Left ventricle myocardium inferior (tissue), 1 donor: ENCODE data around the gene POLA2. TPM values are rescaled to one million over a fixed set of nuclear protein-coding genes. Genes with fewer than 3 reads are reported as not detected.
"Not testable (repeated sequence)": the region's sequence is repeated elsewhere in the genome, so short reads cannot be mapped to it uniquely, and the experiment has no call there.

ENCODE experiments used
- DNase-seq: peaks from one replicate; pipeline ENCODE4 v3.0.0-alpha.2; 2020
- H3K27ac ChIP-seq: fragments of 200-600 bp; replicated peaks from 2 replicates; pipeline ENCODE4 v1.8.0; 2021
- H3K27me3 ChIP-seq: fragments of 200-600 bp; 2 replicates; pipeline ENCODE4 v1.8.0; 2021; ENCODE audit warnings: low read depth
- H3K36me3 ChIP-seq: fragments of 200-600 bp; 2 replicates; pipeline ENCODE4 v1.8.0; 2021
- H3K4me1 ChIP-seq: fragments of 200-600 bp; 2 replicates; pipeline ENCODE4 v1.8.0; 2021
- H3K4me3 ChIP-seq: fragments of 200-600 bp; 2 replicates; pipeline ENCODE4 v1.8.0; 2021; ENCODE audit warnings: mild to moderate bottlenecking, moderate library complexity
- H3K9me3 ChIP-seq: fragments of 200-600 bp; replicated peaks from 2 replicates; pipeline ENCODE4 v1.8.0; 2021
- CTCF ChIP-seq: fragments of 200-600 bp; IDR thresholded peaks from 2 replicates; pipeline ENCODE4 v1.8.0; 2021; ENCODE audit warnings: antibody characterized with exemption, mild to moderate bottlenecking, borderline replicate concordance
- intact Hi-C: fragments of 100-400 bp; cut with micrococcal nuclease; formaldehyde crosslinking; loops from one replicate; pipeline ENCODE4 v1.11.0; 2022
- total RNA-seq: library from RNA; stranded (reverse); fragmentation: NEBNext Ultra II Directional; extraction: Animal tissue kit (Norgen Biotek cat#: 25700); gene quantifications from one replicate; pipeline ENCODE4 v1.2.1, GENCODE V29; 2021
- donor health status: DM: no; HTN: yes; CAD: no; lungs with severe emphysema.

The POLA2 gene
- total RNA-seq, 1 donor from 2014 or later = 3.8 TPM

GRCh38 chr11:65325435-65325834 is 63.7 kb downstream of the POLA2 start:
- no peak for DNase-seq
- Histone ChIP-seq H3K9me3 (no peaks in the 10 kb centered on the region), H3K4me1 (peaks cover 35% of the 10 kb centered on the region), H3K36me3 (peaks cover 21% of the 10 kb centered on the region), H3K27me3 (no peaks in the 10 kb centered on the region), H3K4me3 (no peak overlapping the region), H3K27ac (no peak overlapping the region)
- intact Hi-C loops = loop anchor here (5.0 kb wide), 1 partner anchor 48 kb away; no protein-coding TSS in a partner anchor
- no peak for TF ChIP-seq CTCF

- intact Hi-C loops = loop anchor here (5.0 kb wide), 1 partner anchor 50 kb away; no protein-coding TSS in a partner anchor
- no peaks in the 10 kb centered on the region for H3K27me3 ChIP-seq
- peaks cover 7% of the 10 kb centered on the region for H3K36me3 ChIP-seq
- H3K9me3 ChIP-seq = no peaks in the 10 kb centered on the region
- no peak overlapping the region for H3K4me3 ChIP-seq
- H3K27ac ChIP-seq = no peak overlapping the region
- DNase-seq = no peak
- no peak for TF ChIP-seq CTCF
- H3K4me1 ChIP-seq = peaks cover 19% of the 10 kb centered on the region
These were observed 65.3 kb downstream of the POLA2 start for GRCh38 chr11:65327021-65327420.

GRCh38 chr11:65329478-65329877 is 67.7 kb downstream of the POLA2 start:
- intact Hi-C loops = loop anchor here (5.0 kb wide), 1 partner anchor 52 kb away; no protein-coding TSS in a partner anchor
- Histone ChIP-seq H3K36me3 (no peaks in the 10 kb centered on the region), H3K9me3 (no peaks in the 10 kb centered on the region), H3K4me3 (no peak overlapping the region), H3K27me3 (no peaks in the 10 kb centered on the region), H3K4me1 (peaks cover 23% of the 10 kb centered on the region), H3K27ac (peak overlapping the region; percentile 1)
- TF ChIP-seq CTCF = no peak
- no peak for DNase-seq

- peak; percentile 72 for DNase-seq
- H3K27me3 ChIP-seq = no peaks in the 10 kb centered on the region
- intact Hi-C loops = loop anchor here (5.0 kb wide), 1 partner anchor 53 kb away; no protein-coding TSS in a partner anchor
- TF ChIP-seq CTCF = peak; percentile 84
- H3K9me3 ChIP-seq = no peaks in the 10 kb centered on the region
- no peak overlapping the region for H3K4me3 ChIP-seq
- peak overlapping the region; percentile 1 for H3K27ac ChIP-seq
- no peaks in the 10 kb centered on the region for H3K36me3 ChIP-seq
- H3K4me1 ChIP-seq = peaks cover 28% of the 10 kb centered on the region
These were observed 68.2 kb downstream of the POLA2 start for GRCh38 chr11:65329944-65330403.

GRCh38 chr11:65330544-65330943 is 68.8 kb downstream of the POLA2 start:
- Histone ChIP-seq H3K27me3 (no peaks in the 10 kb centered on the region), H3K27ac (no peak overlapping the region), H3K4me1 (peaks cover 34% of the 10 kb centered on the region), H3K36me3 (no peaks in the 10 kb centered on the region), H3K4me3 (no peak overlapping the region), H3K9me3 (no peaks in the 10 kb centered on the region)
- intact Hi-C loops = no loop called here
- DNase-seq = no peak
- no peak for TF ChIP-seq CTCF

- intact Hi-C loops = not testable (repeated sequence)
These were observed 70.8 kb downstream of the POLA2 start for GRCh38 chr11:65332591-65332990.

More at GRCh38 chr11:65332591-65332990, 70.8 kb downstream of the POLA2 start:
- H3K4me3 ChIP-seq, H3K9me3 ChIP-seq, DNase-seq, H3K27ac ChIP-seq, H3K27me3 ChIP-seq, H3K36me3 ChIP-seq: not testable (repeated sequence)
- peaks cover 50% of the 10 kb centered on the region for H3K4me1 ChIP-seq
